Epithelial cell of esophagus (primary cell): Measurements from ENCODE around the gene SCRN2.

ENCODE experiments used
- DNase-seq: peaks from one replicate; pipeline ENCODE4 v3.0.0; 2010; ENCODE audit warnings: low read depth
- H3K4me3 ChIP-seq: 2 replicates; pipeline ENCODE4 v1.5.1; 2011; ENCODE audit warnings: mild to moderate bottlenecking, low read length, control low read depth
- TF ChIP-seq, protein P1 (sequence below): IDR thresholded peaks from 2 replicates; pipeline ENCODE4 v1.5.1; 2011; ENCODE audit warnings: low read depth, mild to moderate bottlenecking, low read length, control low read depth, inconsistent platforms; ENCODE audit not compliant: insufficient read depth; ENCODE audit errors: missing control alignments

Gene SCRN2

GRCh38 chr17:47882695-47883588 lies 41.9 kb upstream of the SCRN2 start:
- TF ChIP-seq, protein P1, sequence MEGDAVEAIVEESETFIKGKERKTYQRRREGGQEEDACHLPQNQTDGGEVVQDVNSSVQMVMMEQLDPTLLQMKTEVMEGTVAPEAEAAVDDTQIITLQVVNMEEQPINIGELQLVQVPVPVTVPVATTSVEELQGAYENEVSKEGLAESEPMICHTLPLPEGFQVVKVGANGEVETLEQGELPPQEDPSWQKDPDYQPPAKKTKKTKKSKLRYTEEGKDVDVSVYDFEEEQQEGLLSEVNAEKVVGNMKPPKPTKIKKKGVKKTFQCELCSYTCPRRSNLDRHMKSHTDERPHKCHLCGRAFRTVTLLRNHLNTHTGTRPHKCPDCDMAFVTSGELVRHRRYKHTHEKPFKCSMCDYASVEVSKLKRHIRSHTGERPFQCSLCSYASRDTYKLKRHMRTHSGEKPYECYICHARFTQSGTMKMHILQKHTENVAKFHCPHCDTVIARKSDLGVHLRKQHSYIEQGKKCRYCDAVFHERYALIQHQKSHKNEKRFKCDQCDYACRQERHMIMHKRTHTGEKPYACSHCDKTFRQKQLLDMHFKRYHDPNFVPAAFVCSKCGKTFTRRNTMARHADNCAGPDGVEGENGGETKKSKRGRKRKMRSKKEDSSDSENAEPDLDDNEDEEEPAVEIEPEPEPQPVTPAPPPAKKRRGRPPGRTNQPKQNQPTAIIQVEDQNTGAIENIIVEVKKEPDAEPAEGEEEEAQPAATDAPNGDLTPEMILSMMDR = no peak
- DNase-seq = no peak
- no peak overlapping the region for H3K4me3 ChIP-seq

DNA sequence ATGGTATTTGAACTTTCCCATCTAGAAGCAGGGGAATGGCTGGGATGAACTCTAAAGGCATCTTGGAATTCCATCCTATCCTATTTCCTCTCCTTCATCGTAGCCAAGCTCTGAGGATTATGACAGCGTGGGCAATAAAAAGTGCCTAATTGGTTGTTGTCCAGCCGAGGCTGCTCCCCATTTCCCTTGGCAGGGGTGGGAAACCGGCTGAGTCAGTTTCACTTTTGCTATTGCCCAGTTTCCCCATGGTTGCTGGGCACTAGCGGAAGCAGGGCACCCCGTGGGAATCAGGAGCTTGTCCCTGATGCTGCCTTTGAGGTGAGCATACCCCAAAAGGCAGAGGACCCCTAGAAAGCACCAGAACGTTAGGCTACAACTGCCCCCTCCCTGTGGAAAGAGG lies 41.2 kb upstream of the SCRN2 start:
- TF ChIP-seq, protein P1 = no peak
- H3K4me3 ChIP-seq = no peak overlapping the region
- no peak for DNase-seq

GRCh38 chr17:47879776-47880454 lies 38.8 kb upstream of the SCRN2 start:
- TF ChIP-seq, protein P1 = no peak
- no peak overlapping the region for H3K4me3 ChIP-seq
- no peak for DNase-seq

DNA sequence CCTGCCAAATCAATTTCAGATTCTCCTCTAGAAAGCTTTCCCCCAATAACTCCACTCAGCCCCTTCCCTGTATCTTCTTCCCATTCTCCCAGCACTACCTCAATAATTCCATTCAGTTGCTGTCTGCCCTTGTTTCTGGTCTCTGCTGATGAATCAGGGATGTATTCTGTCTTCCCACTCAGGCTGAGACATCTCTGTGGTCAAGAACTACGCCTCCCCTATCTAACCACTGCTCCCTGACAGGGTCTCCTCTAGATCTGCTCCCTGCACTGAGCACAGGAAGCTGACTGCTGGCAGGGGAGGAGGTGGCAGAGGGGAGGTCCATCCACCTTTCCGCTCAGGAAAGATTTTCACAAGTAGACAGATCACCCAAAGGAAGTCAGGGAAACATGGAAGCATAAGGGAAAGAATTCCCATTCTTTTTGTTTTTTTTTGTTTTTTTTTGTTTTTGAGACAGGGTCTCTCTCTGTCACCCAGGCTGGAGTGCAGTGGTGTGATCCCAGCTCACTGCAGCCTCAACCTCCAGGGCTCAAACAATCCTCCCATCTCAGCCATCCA lies 38.0 kb upstream of the SCRN2 start:
- DNase-seq = no peak
- TF ChIP-seq, protein P1 = no peak
- H3K4me3 ChIP-seq = no peak overlapping the region

DNA sequence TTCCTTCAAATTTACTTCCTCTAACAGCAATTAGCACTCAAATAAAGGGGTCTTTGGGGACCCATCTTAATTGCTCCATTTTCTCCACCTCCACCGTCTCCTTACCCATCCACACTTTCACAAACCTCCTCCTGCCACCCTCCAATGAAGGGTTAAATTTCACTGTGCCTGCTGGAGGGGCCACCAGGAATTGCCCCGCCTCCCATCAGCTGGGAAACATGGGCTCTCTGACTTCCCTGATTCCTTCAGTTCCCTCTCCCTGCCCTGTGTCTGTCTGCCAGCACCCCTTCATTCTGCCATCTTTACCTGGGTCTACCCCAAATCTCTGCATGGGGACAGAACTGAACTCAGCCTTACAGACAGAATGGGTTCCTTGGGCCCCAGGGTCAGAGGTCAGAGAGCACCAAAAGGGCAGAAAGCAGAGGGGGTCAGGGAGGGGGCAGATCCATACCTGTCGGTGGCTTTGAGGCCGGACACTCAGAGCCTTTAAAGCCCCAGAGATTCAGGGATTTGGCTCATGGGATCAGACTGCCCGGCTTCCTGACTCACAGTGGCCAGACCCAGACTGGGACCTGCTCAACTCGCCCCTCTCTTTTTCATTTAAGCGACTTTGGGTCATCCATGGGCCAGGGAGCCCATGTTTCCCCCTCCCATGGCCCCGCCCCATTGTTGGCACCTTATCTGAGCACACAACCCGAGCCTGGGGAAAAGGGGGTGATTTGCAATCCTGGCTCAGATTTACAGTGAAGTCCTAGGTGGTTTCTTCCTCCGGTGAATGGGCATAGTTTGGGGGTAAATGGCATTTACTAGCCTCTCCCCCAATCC lies 37.3 kb upstream of the SCRN2 start:
- no peak for DNase-seq
- TF ChIP-seq, protein P1 = no peak

GRCh38 chr17:47877368-47878034 lies 36.4 kb upstream of the SCRN2 start:
- TF ChIP-seq, protein P1 = no peak
- DNase-seq = no peak
- no peak overlapping the region for H3K4me3 ChIP-seq

More for the DNA sequence above, 37.3 kb upstream of the SCRN2 start:
- no peak overlapping the region for H3K4me3 ChIP-seq
